ENCODE data around the gene RAB27B. TPM values are rescaled to one million over a fixed set of nuclear protein-coding genes. Genes with fewer than 3 reads are reported as not detected.
"Not testable (repeated sequence)": the region's sequence is repeated elsewhere in the genome, so short reads cannot be mapped to it uniquely, and the experiment has no call there.

RAB27B gene
- total RNA-seq, 4 donors from 2014 or later, result 0.02 to 0.20 (median 0.05) TPM; not detected in 1

- DNase-seq (no peak), ATAC-seq (no peak)
- Histone ChIP-seq H3K36me3 (no peaks in the 10 kb centered on the region), H3K9me3 (no peaks in the 10 kb centered on the region), H3K27ac (no peak overlapping the region), H3K4me3 (no peak overlapping the region), H3K27me3 (no peaks in the 10 kb centered on the region), H3K4me1 (no peaks in the 10 kb centered on the region)
- TF ChIP-seq CTCF (IDR thresholded peaks at IDR 0.05 in 4 of 5, conservative IDR thresholded peaks at IDR 0.05 in 1 of 5) (no peak), POLR2A (IDR thresholded peaks at IDR 0.05) (no peak)
- in situ Hi-C loops (cut with MboI; ENCODE audit: low sequenced_read_pairs in 4 of 4) (no loop called here), intact Hi-C loops (cut with DNase I; ENCODE audit: low total_unique reads) (no loop called here)
These were observed 15.4 kb upstream of the RAB27B start for GRCh38 chr18:54812885-54813284.

DNA sequence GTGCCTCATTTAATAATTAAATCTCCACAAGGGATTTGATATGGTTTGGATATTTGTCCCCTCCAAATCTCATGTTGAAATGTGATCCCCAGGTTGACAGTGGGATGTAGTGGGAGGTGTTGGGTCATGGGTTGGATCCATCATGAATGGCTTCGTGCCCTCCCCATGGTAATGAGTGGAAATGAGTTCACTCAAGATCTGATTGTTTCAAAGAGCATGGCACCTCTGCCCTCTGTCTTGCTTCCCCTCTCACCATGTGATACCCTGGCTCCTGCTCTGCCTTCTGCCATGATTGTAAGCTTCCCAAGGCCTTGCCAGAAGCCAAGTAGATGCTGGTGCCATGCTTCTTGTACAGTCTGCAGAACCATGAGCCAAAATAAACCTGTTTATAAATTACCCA is 15.0 kb upstream of the RAB27B start:
- no peak for DNase-seq
- H3K27ac ChIP-seq, result no peak overlapping the region
- H3K4me3 ChIP-seq, result no peak overlapping the region
- no peaks in the 10 kb centered on the region for H3K36me3 ChIP-seq
- no peak for ATAC-seq
- H3K4me1 ChIP-seq, result no peaks in the 10 kb centered on the region
- in situ Hi-C loops (cut with MboI; ENCODE audit: low sequenced_read_pairs in 4 of 4) (no loop called here), intact Hi-C loops (cut with DNase I; ENCODE audit: low total_unique reads) (no loop called here)
- no peaks in the 10 kb centered on the region for H3K27me3 ChIP-seq
- no peak for TF ChIP-seq CTCF (IDR thresholded peaks at IDR 0.05 in 4 of 5, conservative IDR thresholded peaks at IDR 0.05 in 1 of 5)
- no peak for TF ChIP-seq POLR2A (IDR thresholded peaks at IDR 0.05)
- no peaks in the 10 kb centered on the region for H3K9me3 ChIP-seq

GRCh38 chr18:54813977-54814565 is 14.2 kb upstream of the RAB27B start:
- no peak overlapping the region for H3K27ac ChIP-seq
- H3K4me3 ChIP-seq, result no peak overlapping the region
- no peaks in the 10 kb centered on the region for H3K36me3 ChIP-seq
- H3K9me3 ChIP-seq, result no peaks in the 10 kb centered on the region
- ATAC-seq (no peak), DNase-seq (no peak)
- no peaks in the 10 kb centered on the region for H3K4me1 ChIP-seq
- no peaks in the 10 kb centered on the region for H3K27me3 ChIP-seq
- in situ Hi-C loops (cut with MboI; ENCODE audit: low sequenced_read_pairs in 4 of 4) (no loop called here), intact Hi-C loops (cut with DNase I; ENCODE audit: low total_unique reads) (no loop called here)
- no peak for TF ChIP-seq CTCF (IDR thresholded peaks at IDR 0.05 in 4 of 5, conservative IDR thresholded peaks at IDR 0.05 in 1 of 5)
- TF ChIP-seq POLR2A (IDR thresholded peaks at IDR 0.05), result no peak

- no peak overlapping the region for H3K27ac ChIP-seq
- H3K4me3 ChIP-seq, result no peak overlapping the region
- no peak for TF ChIP-seq CTCF (IDR thresholded peaks at IDR 0.05 in 4 of 5, conservative IDR thresholded peaks at IDR 0.05 in 1 of 5)
- no peak for TF ChIP-seq POLR2A (IDR thresholded peaks at IDR 0.05)
- intact Hi-C loops (cut with DNase I; ENCODE audit: low total_unique reads) (no loop called here), in situ Hi-C loops (cut with MboI; ENCODE audit: low sequenced_read_pairs in 4 of 4) (no loop called here)
- ATAC-seq, result no peak
- no peaks in the 10 kb centered on the region for H3K36me3 ChIP-seq
- H3K27me3 ChIP-seq, result no peaks in the 10 kb centered on the region
- no peak for DNase-seq
- no peaks in the 10 kb centered on the region for H3K4me1 ChIP-seq
- no peaks in the 10 kb centered on the region for H3K9me3 ChIP-seq
These were observed 13.2 kb upstream of the RAB27B start for GRCh38 chr18:54815086-54815485.

DNA sequence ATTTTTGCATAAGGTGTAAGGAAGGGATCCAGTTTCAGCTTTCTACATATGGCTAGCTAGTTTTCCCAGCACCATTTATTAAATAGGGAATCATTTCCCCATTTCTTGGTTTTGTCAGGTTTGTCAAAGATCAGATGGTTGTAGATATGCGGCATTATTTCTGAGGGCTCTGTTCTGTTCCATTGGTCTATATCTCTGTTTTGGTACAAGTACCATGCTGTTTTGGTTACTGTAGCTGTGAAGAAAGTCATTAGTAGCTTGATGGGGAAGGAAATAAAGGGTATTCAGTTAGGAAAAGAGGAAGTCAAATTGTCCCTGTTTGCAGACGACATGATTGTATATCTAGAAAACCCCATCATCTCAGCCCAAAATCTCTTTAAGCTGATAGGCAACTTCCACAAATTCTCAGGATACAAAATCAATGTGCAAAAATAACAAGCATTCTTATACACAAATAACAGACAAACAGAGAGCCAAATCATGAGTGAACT is 7.4 kb upstream of the RAB27B start:
- H3K36me3 ChIP-seq; H3K4me1 ChIP-seq; H3K27ac ChIP-seq; intact Hi-C loops (cut with DNase I; ENCODE audit: low total_unique reads); ATAC-seq; DNase-seq; H3K9me3 ChIP-seq; H3K27me3 ChIP-seq; in situ Hi-C loops (cut with MboI; ENCODE audit: low sequenced_read_pairs in 4 of 4); H3K4me3 ChIP-seq: not testable (repeated sequence)
